HepG2 (cell line): Measurements from ENCODE around the gene MAPK9. TPM values are rescaled to one million over a fixed set of nuclear protein-coding genes. Genes with fewer than 3 reads are reported as not detected.

Experiments
- ATAC-seq: fragments of 200-7000 bp; cut with Tn5 transposase; 3 replicates; pipeline ENCODE4 v1.9.1; 2020; ENCODE audit warnings: mild to moderate bottlenecking, moderate library complexity
- BruUV-seq: library from RNA; stranded (reverse); fragments of 400-500 nt; replicated peaks from 2 replicates; lab custom pipeline; 2021; lab: Mats Ljungman, UMichigan
- CTCF ChIA-PET: fragments of 300-600 bp; formaldehyde crosslinking; extraction: SDS; loops from one replicate; lab custom pipeline; 2021; ENCODE audit warnings: low total read pairs, inconsistent platforms, low intra/inter-chr PET ratio; lab: Yijun Ruan, JAX
- POLR2A ChIA-PET: fragments of 350-600 bp; sonication (Branson Sonifier 250); formaldehyde crosslinking; loops from one replicate; lab custom pipeline; 2020; ENCODE audit warnings: antibody characterized with exemption, inconsistent platforms; lab: Yijun Ruan, JAX
- DNase-seq: peaks from one replicate; pipeline ENCODE4 v3.0.0-alpha.2; 2015; ENCODE audit warnings: low spot score
- FAIRE-seq: peaks from 3 replicates; lab custom pipeline; 2011; peaks lifted over from hg19 to GRCh38; lab: Jason Lieb, UNC
- H2AFZ ChIP-seq: one replicate; pipeline ENCODE4 v1.6.1; 2011; ENCODE audit warnings: low read length, inconsistent platforms
- H3K27ac ChIP-seq: fragments of 300-600 bp; 3 replicates; pipeline ENCODE4 v1.8.0; 2011; ENCODE audit warnings: mixed run types, mild to moderate bottlenecking, mixed read lengths, low read length, inconsistent platforms; ENCODE audit not compliant: insufficient read depth; ENCODE audit errors: extremely low read length
- H3K27me3 ChIP-seq, 2 experiments: fragments of 200-600 bp in 1 of 2; 2 replicates in 1 of 2; 3 replicates in 1 of 2; pipeline versions ENCODE4 v1.6.0 to v1.8.0; 2011; ENCODE audit warnings: low read length in 2 of 2, mild to moderate bottlenecking in 2 of 2, moderate library complexity in 2 of 2, inconsistent platforms in 1 of 2; ENCODE audit not compliant: insufficient read depth in 2 of 2, control insufficient read depth in 1 of 2
- H3K36me3 ChIP-seq, 2 experiments: fragments of 200-600 bp in 1 of 2; replicated peaks in 1 of 2; 2 replicates in 1 of 2; 3 replicates in 1 of 2; pipeline versions ENCODE4 v1.5.1 to v1.8.0; 2011; ENCODE audit warnings: low read length in 2 of 2, inconsistent platforms in 1 of 2; ENCODE audit not compliant: insufficient read depth in 2 of 2, control insufficient read depth in 1 of 2
- H3K4me1 ChIP-seq: 2 replicates; pipeline ENCODE4 v1.5.1; 2012; ENCODE audit warnings: low read length, inconsistent platforms; ENCODE audit not compliant: insufficient read depth
- H3K4me2 ChIP-seq: 2 replicates; pipeline ENCODE4 v1.6.0; 2011; ENCODE audit warnings: low read depth, low read length, inconsistent platforms
- H3K4me3 ChIP-seq, 3 experiments: fragments of 200-600 bp in 1 of 3; sonication (generic), shearing (Covaris generic) in 1 of 3; replicated peaks in 1 of 3; 2 replicates each; pipeline ENCODE4 v1.5.1; 2011 to 2016; ENCODE audit warnings: low read length in 3 of 3, inconsistent platforms in 2 of 3, low read depth in 2 of 3, mild to moderate bottlenecking in 2 of 3, control low read depth in 1 of 3, mixed read lengths in 1 of 3; ENCODE audit not compliant: insufficient read depth in 1 of 3
- H3K79me2 ChIP-seq: one replicate; pipeline ENCODE4 v1.6.1; 2011; ENCODE audit warnings: low read length, inconsistent platforms; ENCODE audit not compliant: insufficient read depth
- H3K9ac ChIP-seq: 2 replicates; pipeline ENCODE4 v1.6.0; 2011; ENCODE audit warnings: mild to moderate bottlenecking, low read depth, low read length, inconsistent platforms; ENCODE audit not compliant: insufficient read depth
- H3K9me3 ChIP-seq: 2 replicates; pipeline ENCODE4 v1.5.1; 2012; ENCODE audit warnings: mild to moderate bottlenecking, low read length
- H4K20me1 ChIP-seq: 2 replicates; pipeline ENCODE4 v1.6.0; 2011; ENCODE audit warnings: inconsistent platforms, mild to moderate bottlenecking, low read length, moderate library complexity; ENCODE audit not compliant: insufficient read depth
- ARID2 ChIP-seq: sonication (generic); formaldehyde crosslinking; IDR thresholded peaks from 2 replicates; pipeline ENCODE4 v1.8.1; 2022; ENCODE audit warnings: mild to moderate bottlenecking, missing genetic modification reagents, borderline replicate concordance
- BATF2 ChIP-seq: sonication (generic); formaldehyde crosslinking; IDR thresholded peaks from 2 replicates; pipeline ENCODE4 v1.8.0; 2022; ENCODE audit warnings: mild to moderate bottlenecking, missing genetic modification reagents, moderate library complexity
- FOXO4 ChIP-seq: sonication (generic); formaldehyde crosslinking; conservative IDR thresholded peaks from 2 replicates; pipeline ENCODE4 v1.8.1; 2023; ENCODE audit warnings: missing genetic modification reagents
- GATAD1 ChIP-seq: IDR thresholded peaks from 2 replicates; pipeline ENCODE4 v1.6.1; 2016; ENCODE audit warnings: missing genetic modification reagents, missing compliant biosample characterization
- HMGA1 ChIP-seq: sonication (generic); formaldehyde crosslinking; conservative IDR thresholded peaks from 2 replicates; pipeline ENCODE4 v1.4.0; 2020; ENCODE audit warnings: missing genetic modification reagents
- HNRNPH1 ChIP-seq: fragments of 200-400 bp; formaldehyde crosslinking; optimal IDR thresholded peaks from 2 replicates; pipeline ENCODE3; 2017; ENCODE audit warnings: mild to moderate bottlenecking, low read depth, low read length
- KDM3A ChIP-seq: IDR thresholded peaks from 2 replicates; pipeline ENCODE4 v1.6.1; 2018; ENCODE audit warnings: low read depth, missing compliant biosample characterization
- MAFF ChIP-seq: IDR thresholded peaks from 2 replicates; pipeline ENCODE4 v1.6.1; 2011; ENCODE audit warnings: low read depth, low read length, improper control_type of control experiment
- MIXL1 ChIP-seq: IDR thresholded peaks from 2 replicates; pipeline ENCODE4 v1.6.1; 2016
- NFATC3 ChIP-seq: sonication (generic); formaldehyde crosslinking; IDR thresholded peaks from 2 replicates; pipeline ENCODE4 v1.5.1; 2020; ENCODE audit warnings: mild to moderate bottlenecking, missing genetic modification reagents
- PAX8 ChIP-seq: sonication (generic); formaldehyde crosslinking; IDR thresholded peaks from 2 replicates; pipeline ENCODE4 v1.8.0; 2022; ENCODE audit warnings: mild to moderate bottlenecking, missing genetic modification reagents, borderline replicate concordance
- RXRA ChIP-seq: sonication (generic); formaldehyde crosslinking; IDR thresholded peaks from 2 replicates; pipeline ENCODE4 v1.5.1; 2020; ENCODE audit warnings: missing genetic modification reagents
- ZC3H13 ChIP-seq: sonication (generic); formaldehyde crosslinking; IDR thresholded peaks from 2 replicates; pipeline ENCODE4 v1.8.1; 2023; ENCODE audit warnings: mild to moderate bottlenecking, missing genetic modification reagents, moderate library complexity
- ZNF17 ChIP-seq: sonication (generic); formaldehyde crosslinking; IDR thresholded peaks from 2 replicates; pipeline ENCODE4 v1.5.0; 2020; ENCODE audit warnings: mild to moderate bottlenecking, missing genetic modification reagents
- ZNF251 ChIP-seq: sonication (generic); formaldehyde crosslinking; IDR thresholded peaks from 2 replicates; pipeline ENCODE4 v1.9.0; 2021; ENCODE audit warnings: mild to moderate bottlenecking, missing genetic modification reagents
- ZNF329 ChIP-seq: sonication (generic); formaldehyde crosslinking; IDR thresholded peaks from 2 replicates; pipeline ENCODE4 v1.9.0; 2021; ENCODE audit warnings: low read depth, mild to moderate bottlenecking, missing genetic modification reagents
- WGBS: methylation state at CpG from one replicate; pipeline ENCODE4 v1.1.6; 2017; ENCODE audit warnings: low lambda C conversion rate; 5-methylcytosine and 5-hydroxymethylcytosine counted together
- in situ Hi-C: cut with HindIII; loops from 2 replicates; pipeline ENCODE4 v1.10.0; 2017; ENCODE audit warnings: low pct_unique_long_range_greater_than_20kb; ENCODE audit not compliant: extremely low pct_ligation_motif_present
- intact Hi-C: fragments of 100-400 bp; cut with micrococcal nuclease; formaldehyde crosslinking; loops from one replicate; pipeline ENCODE4 v1.10.0; 2022; ENCODE audit not compliant: unreplicated experiment
- polyA plus RNA-seq, 8 experiments: library from polyadenylated mRNA; depleted of rRNA in 3 of 8; stranded (reverse) in 7 of 8; unstranded in 1 of 8; fragments of >200 nt; fragmentation: Illumina TruSeq in 4 of 8; extraction: Trizol in 4 of 8; gene quantifications; 2 replicates each; pipeline versions ENCODE4 v1.2.1 to v1.2.3, GENCODE V29; 2011 to 2016; ENCODE audit warnings: low read depth in 4 of 8, missing spikeins in 1 of 8, mixed read lengths in 1 of 8; ENCODE audit not compliant: insufficient read depth in 1 of 8
- total RNA-seq, 5 experiments: library from RNA; depleted of rRNA; stranded (reverse); fragments of >200 nt; fragmentation: Illumina TruSeq; extraction: Trizol; gene quantifications; 2 replicates each; pipeline ENCODE4 v1.2.3, GENCODE V29; 2016; ENCODE audit warnings: low read depth in 1 of 5
- TF ChIP-seq, protein P1 (sequence below): IDR thresholded peaks from 2 replicates; pipeline ENCODE4 v1.6.1; 2012; ENCODE audit warnings: low read length, improper control_type of control experiment
- TF ChIP-seq, protein P2 (sequence below): IDR thresholded peaks from 2 replicates; pipeline ENCODE4 v1.6.1; 2016; ENCODE audit warnings: low read depth, control low read depth

Gene MAPK9
- total and polyA plus RNA-seq, 2 of the 13 experiments (the other 11 are each of a cell fraction or from before 2014, with no cell fraction given): 30.1 to 56.1 TPM

GRCh38 chr5:180316586-180316985 is 24.7 kb upstream of the MAPK9 start:
- Histone ChIP-seq H2AFZ (no peak overlapping the region), H3K4me1 (no peaks in the 10 kb centered on the region), H3K4me3 (no peak overlapping the region), H3K27ac (no peak overlapping the region), H3K36me3 (no peaks in the 10 kb centered on the region), H3K79me2 (no peaks in the 10 kb centered on the region), H3K4me2 (no peak overlapping the region), H3K9ac (no peak overlapping the region), H3K9me3 (no peaks in the 10 kb centered on the region), H4K20me1 (no peaks in the 10 kb centered on the region), H3K27me3 (peaks cover 0 to 5% of the 10 kb centered on the region in 2 experiments; a peak in 2 of 5 replicates)
- intact Hi-C loops (loop anchor here (5.0 kb wide), 1 partner anchor 154 kb away; no protein-coding TSS in a partner anchor), in situ Hi-C loops (no loop called here)
- FAIRE-seq (no peak), DNase-seq (no peak), ATAC-seq (no peak)
- CTCF ChIA-PET: interaction anchor here (1.1 to 5.0 kb wide), 2 partner anchors 21 to 23 kb away, joined by 5 to 65 read pairs; no protein-coding TSS in a partner anchor
- POLR2A ChIA-PET: no interaction called here
- WGBS: 58% methylated on average over 13 of the region's 20 CpGs
- no TSS peak for BruUV-seq
- no peak for TF ChIP-seq MIXL1 (CRISPR knock-in tag)
- TF ChIP-seq NFATC3 (CRISPR knock-in tag): no peak
- no peak for TF ChIP-seq RXRA (CRISPR knock-in tag)
- TF ChIP-seq FOXO4: no peak
- no peak for TF ChIP-seq ZNF329 (CRISPR knock-in tag)
- TF ChIP-seq BATF2 (CRISPR knock-in tag): no peak
- TF ChIP-seq ARID2 (CRISPR knock-in tag): no peak
- TF ChIP-seq ZNF17 (CRISPR knock-in tag): no peak
- no peak for TF ChIP-seq ZNF251 (CRISPR knock-in tag)
- TF ChIP-seq HNRNPH1: no peak
- no peak for TF ChIP-seq MAFF
- TF ChIP-seq PAX8: no peak
- TF ChIP-seq, protein P1, sequence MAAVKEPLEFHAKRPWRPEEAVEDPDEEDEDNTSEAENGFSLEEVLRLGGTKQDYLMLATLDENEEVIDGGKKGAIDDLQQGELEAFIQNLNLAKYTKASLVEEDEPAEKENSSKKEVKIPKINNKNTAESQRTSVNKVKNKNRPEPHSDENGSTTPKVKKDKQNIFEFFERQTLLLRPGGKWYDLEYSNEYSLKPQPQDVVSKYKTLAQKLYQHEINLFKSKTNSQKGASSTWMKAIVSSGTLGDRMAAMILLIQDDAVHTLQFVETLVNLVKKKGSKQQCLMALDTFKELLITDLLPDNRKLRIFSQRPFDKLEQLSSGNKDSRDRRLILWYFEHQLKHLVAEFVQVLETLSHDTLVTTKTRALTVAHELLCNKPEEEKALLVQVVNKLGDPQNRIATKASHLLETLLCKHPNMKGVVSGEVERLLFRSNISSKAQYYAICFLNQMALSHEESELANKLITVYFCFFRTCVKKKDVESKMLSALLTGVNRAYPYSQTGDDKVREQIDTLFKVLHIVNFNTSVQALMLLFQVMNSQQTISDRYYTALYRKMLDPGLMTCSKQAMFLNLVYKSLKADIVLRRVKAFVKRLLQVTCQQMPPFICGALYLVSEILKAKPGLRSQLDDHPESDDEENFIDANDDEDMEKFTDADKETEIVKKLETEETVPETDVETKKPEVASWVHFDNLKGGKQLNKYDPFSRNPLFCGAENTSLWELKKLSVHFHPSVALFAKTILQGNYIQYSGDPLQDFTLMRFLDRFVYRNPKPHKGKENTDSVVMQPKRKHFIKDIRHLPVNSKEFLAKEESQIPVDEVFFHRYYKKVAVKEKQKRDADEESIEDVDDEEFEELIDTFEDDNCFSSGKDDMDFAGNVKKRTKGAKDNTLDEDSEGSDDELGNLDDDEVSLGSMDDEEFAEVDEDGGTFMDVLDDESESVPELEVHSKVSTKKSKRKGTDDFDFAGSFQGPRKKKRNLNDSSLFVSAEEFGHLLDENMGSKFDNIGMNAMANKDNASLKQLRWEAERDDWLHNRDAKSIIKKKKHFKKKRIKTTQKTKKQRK: no peak
- no peak for TF ChIP-seq HMGA1
- no peak for TF ChIP-seq KDM3A (CRISPR knock-in tag)
- no peak for TF ChIP-seq ZC3H13 (CRISPR knock-in tag)
- TF ChIP-seq, protein P2, sequence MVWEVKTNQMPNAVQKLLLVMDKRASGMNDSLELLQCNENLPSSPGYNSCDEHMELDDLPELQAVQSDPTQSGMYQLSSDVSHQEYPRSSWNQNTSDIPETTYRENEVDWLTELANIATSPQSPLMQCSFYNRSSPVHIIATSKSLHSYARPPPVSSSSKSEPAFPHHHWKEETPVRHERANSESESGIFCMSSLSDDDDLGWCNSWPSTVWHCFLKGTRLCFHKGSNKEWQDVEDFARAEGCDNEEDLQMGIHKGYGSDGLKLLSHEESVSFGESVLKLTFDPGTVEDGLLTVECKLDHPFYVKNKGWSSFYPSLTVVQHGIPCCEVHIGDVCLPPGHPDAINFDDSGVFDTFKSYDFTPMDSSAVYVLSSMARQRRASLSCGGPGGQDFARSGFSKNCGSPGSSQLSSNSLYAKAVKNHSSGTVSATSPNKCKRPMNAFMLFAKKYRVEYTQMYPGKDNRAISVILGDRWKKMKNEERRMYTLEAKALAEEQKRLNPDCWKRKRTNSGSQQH (CRISPR knock-in tag): no peak
- no peak for TF ChIP-seq GATAD1 (CRISPR knock-in tag)
- TF ChIP-seq, all 625 proteins: peak for 0
